WTC11 (cell line): ENCODE measurements around the gene TUB. TPM values are rescaled to one million over a fixed set of nuclear protein-coding genes. Genes with fewer than 3 reads are reported as not detected.

Source experiments
- ATAC-seq: fragments of 200-7000 bp; cut with Tn5 transposase; 2 replicates; pipeline ENCODE4 v1.10.0; 2021; ENCODE audit warnings: mild to moderate bottlenecking, moderate library complexity
- CTCF ChIA-PET: fragments of 300-600 bp; sonication (Branson Sonifier 250); formaldehyde crosslinking; loops from one replicate; lab custom pipeline; 2021; ENCODE audit warnings: antibody characterized with exemption; lab: Charles Lee
- POLR2A ChIA-PET: fragments of 350-600 bp; sonication (Branson Sonifier 250); formaldehyde crosslinking; loops from one replicate; lab custom pipeline; 2021; ENCODE audit warnings: antibody characterized with exemption; lab: Charles Lee
- DNase-seq: peaks from one replicate; pipeline ENCODE4 v3.0.0; 2021; ENCODE audit warnings: low spot score
- H3K27ac Mint-ChIP-seq: 2 replicates; pipeline ENCODE4 v1.8.0; 2021; ENCODE audit warnings: mixed read lengths
- H3K27me3 Mint-ChIP-seq: 2 replicates; pipeline ENCODE4 v1.8.0; 2021; ENCODE audit warnings: low read depth, mild to moderate bottlenecking, moderate library complexity, mixed read lengths
- H3K36me3 Mint-ChIP-seq: 2 replicates; pipeline ENCODE4 v1.8.0; 2021; ENCODE audit warnings: mixed read lengths
- H3K4me1 Mint-ChIP-seq: 2 replicates; pipeline ENCODE4 v1.8.0; 2022; ENCODE audit warnings: mixed read lengths
- H3K4me3 Mint-ChIP-seq: 2 replicates; pipeline ENCODE4 v1.8.0; 2021; ENCODE audit warnings: mild to moderate bottlenecking, moderate library complexity, mixed read lengths
- H3K9me3 Mint-ChIP-seq: 2 replicates; pipeline ENCODE4 v1.8.0; 2021; ENCODE audit warnings: mixed read lengths
- CBFB ChIP-seq: sonication (generic); formaldehyde crosslinking; IDR thresholded peaks from 2 replicates; pipeline ENCODE4 v1.8.1; 2022; ENCODE audit warnings: mild to moderate bottlenecking, low read depth, missing genetic modification reagents
- CTCF ChIP-seq: fragments of 200-600 bp; IDR thresholded peaks from 2 replicates; pipeline ENCODE4 v1.8.0; 2022; ENCODE audit warnings: antibody characterized with exemption
- FOXP1 ChIP-seq: sonication (generic); formaldehyde crosslinking; IDR thresholded peaks from 2 replicates; pipeline ENCODE4 v1.8.0; 2022; ENCODE audit warnings: missing genetic modification reagents, mild to moderate bottlenecking, moderate library complexity, borderline replicate concordance
- GRHL2 ChIP-seq: fragments of 250-450 bp; sonication (Bioruptor Pico); IDR thresholded peaks from 2 replicates; pipeline ENCODE4 v1.8.0; 2022; ENCODE audit warnings: mild to moderate bottlenecking, moderate library complexity; ENCODE audit not compliant: insufficient replicate concordance, severe bottlenecking
- MYBL2 ChIP-seq: sonication (generic); formaldehyde crosslinking; IDR thresholded peaks from 2 replicates; pipeline ENCODE4 v1.8.1; 2023; ENCODE audit warnings: mild to moderate bottlenecking, moderate library complexity, missing genetic modification reagents
- PREB ChIP-seq: sonication (generic); formaldehyde crosslinking; IDR thresholded peaks from 2 replicates; pipeline ENCODE4 v1.8.1; 2022; ENCODE audit warnings: mild to moderate bottlenecking, missing genetic modification reagents, moderate library complexity, borderline replicate concordance
- ZNF121 ChIP-seq: sonication (generic); formaldehyde crosslinking; IDR thresholded peaks from 2 replicates; pipeline ENCODE4 v1.8.0; 2023; ENCODE audit warnings: missing genetic modification reagents
- ZNF138 ChIP-seq: sonication (generic); formaldehyde crosslinking; conservative IDR thresholded peaks from 2 replicates; pipeline ENCODE4 v1.8.1; 2022; ENCODE audit warnings: mild to moderate bottlenecking, moderate library complexity, missing genetic modification reagents
- ZNF219 ChIP-seq: sonication (generic); formaldehyde crosslinking; IDR thresholded peaks from 2 replicates; pipeline ENCODE4 v1.8.0; 2023; ENCODE audit warnings: missing genetic modification reagents, mild to moderate bottlenecking, borderline replicate concordance
- ZNF232 ChIP-seq: sonication (generic); formaldehyde crosslinking; IDR thresholded peaks from 2 replicates; pipeline ENCODE4 v1.8.0; 2022; ENCODE audit warnings: mild to moderate bottlenecking, missing genetic modification reagents
- ZNF281 ChIP-seq: sonication (generic); formaldehyde crosslinking; IDR thresholded peaks from 2 replicates; pipeline ENCODE4 v1.8.0; 2023; ENCODE audit warnings: mild to moderate bottlenecking, missing genetic modification reagents
- total RNA-seq: library from RNA; stranded (reverse); gene quantifications from 3 replicates; pipeline ENCODE4 v1.2.3, GENCODE V29; 2021

The TUB gene
- total RNA-seq, 1 experiment from 2014 or later: 32.1 TPM

GRCh38 chr11:8047382-8047781, 33.6 kb upstream of the TUB start (continued):
- TF ChIP-seq ZNF232 (CRISPR knock-in tag): no peak
- no peak for TF ChIP-seq GRHL2 (CRISPR knock-in tag)
- no peak for TF ChIP-seq PREB
- TF ChIP-seq FOXP1: no peak
- TF ChIP-seq ZNF138 (CRISPR knock-in tag): no peak
- TF ChIP-seq ZNF281 (CRISPR knock-in tag): no peak
- TF ChIP-seq CBFB (CRISPR knock-in tag): no peak

- H3K27ac Mint-ChIP-seq: no peak overlapping the region
- H3K27me3 Mint-ChIP-seq: peaks cover 10% of the 10 kb centered on the region
- TF ChIP-seq CTCF: no peak
- TF ChIP-seq, all 79 proteins: peak for 0
- no peaks in the 10 kb centered on the region for H3K9me3 Mint-ChIP-seq
- DNase-seq: no peak
- ChIA-PET POLR2A (no interaction called here), CTCF (interaction anchor here (0.9 to 1.2 kb wide), 4 partner anchors 13 to 144 kb away, joined by 3 to 6 read pairs (median 3); no protein-coding TSS in a partner anchor)
- no peak overlapping the region for H3K4me3 Mint-ChIP-seq
- ATAC-seq: no peak
- H3K36me3 Mint-ChIP-seq: no peaks in the 10 kb centered on the region
- H3K4me1 Mint-ChIP-seq: no peaks in the 10 kb centered on the region
Observed at GRCh38 chr11:8049084-8049483, 31.9 kb upstream of the TUB start.

- ATAC-seq (peak; percentile 90), DNase-seq (peak; percentile 64)
- Mint-ChIP-seq H3K4me3 (no peak overlapping the region), H3K27me3 (no peaks in the 10 kb centered on the region), H3K27ac (no peak overlapping the region), H3K4me1 (peaks cover 14% of the 10 kb centered on the region), H3K36me3 (no peaks in the 10 kb centered on the region), H3K9me3 (no peaks in the 10 kb centered on the region)
- ChIA-PET POLR2A (interaction anchor here (0.6 kb wide), 1 partner anchor 31 kb away, joined by 3 read pairs; no protein-coding TSS in a partner anchor), CTCF (interaction anchor here (0.5 to 4.9 kb wide), 29 partner anchors 9 to 709 kb away, joined by 3 to 141 read pairs (median 6); partner anchors contain the start of gene EIF3F)
- TF ChIP-seq MYBL2 (CRISPR knock-in tag): no peak
- no peak for TF ChIP-seq ZNF219
- TF ChIP-seq ZNF121 (CRISPR knock-in tag): peak; percentile 60; the same call in 1 of the 2 replicates
- peak; percentile 85 for TF ChIP-seq CTCF
Observed at GRCh38 chr11:8055091-8055835, 25.7 kb upstream of the TUB start.
